Ishikawa (cell line): ENCODE data around the gene PROC.

Source experiments
- CEBPB ChIP-seq: IDR thresholded peaks from 2 replicates; pipeline ENCODE4 v1.6.1; 2012
- CREB1 ChIP-seq: IDR thresholded peaks from 2 replicates; pipeline ENCODE4 v1.6.1; 2012; ENCODE audit warnings: low read depth
- EGR1 ChIP-seq: IDR thresholded peaks from 2 replicates; pipeline ENCODE4 v1.6.1; 2012
- EP300 ChIP-seq: IDR thresholded peaks from 2 replicates; pipeline ENCODE4 v1.6.1; 2012; ENCODE audit warnings: borderline replicate concordance
- FOXM1 ChIP-seq: IDR thresholded peaks from 2 replicates; pipeline ENCODE4 v1.6.1; 2012; ENCODE audit warnings: low read depth, borderline replicate concordance
- MAX ChIP-seq: IDR thresholded peaks from 2 replicates; pipeline ENCODE4 v1.6.1; 2012
- NFIC ChIP-seq: IDR thresholded peaks from 2 replicates; pipeline ENCODE4 v1.6.1; 2012
- RAD21 ChIP-seq: IDR thresholded peaks from 2 replicates; pipeline ENCODE4 v1.6.1; 2012; ENCODE audit warnings: low read depth
- TAF1 ChIP-seq: IDR thresholded peaks from 2 replicates; pipeline ENCODE4 v1.6.1; 2012; ENCODE audit warnings: low read depth, mild to moderate bottlenecking
- TCF12 ChIP-seq: IDR thresholded peaks from 2 replicates; pipeline ENCODE4 v1.6.1; 2012; ENCODE audit warnings: low read depth
- TEAD4 ChIP-seq: IDR thresholded peaks from 2 replicates; pipeline ENCODE4 v1.6.1; 2012
- YY1 ChIP-seq: IDR thresholded peaks from 2 replicates; pipeline ENCODE4 v1.6.1; 2012; ENCODE audit warnings: low read depth
- ZBTB7A ChIP-seq: IDR thresholded peaks from 2 replicates; pipeline ENCODE4 v1.6.1; 2012; ENCODE audit warnings: low read depth
- TF ChIP-seq, protein P1 (sequence below): IDR thresholded peaks from 2 replicates; pipeline ENCODE4 v1.6.1; 2012; ENCODE audit warnings: low read depth, mild to moderate bottlenecking
- TF ChIP-seq, protein P2 (sequence below): IDR thresholded peaks from 2 replicates; pipeline ENCODE4 v1.6.1; 2012

Gene PROC

GRCh38 chr2:127377262-127377661, 41.0 kb upstream of the PROC start:
- TF ChIP-seq, protein P1, sequence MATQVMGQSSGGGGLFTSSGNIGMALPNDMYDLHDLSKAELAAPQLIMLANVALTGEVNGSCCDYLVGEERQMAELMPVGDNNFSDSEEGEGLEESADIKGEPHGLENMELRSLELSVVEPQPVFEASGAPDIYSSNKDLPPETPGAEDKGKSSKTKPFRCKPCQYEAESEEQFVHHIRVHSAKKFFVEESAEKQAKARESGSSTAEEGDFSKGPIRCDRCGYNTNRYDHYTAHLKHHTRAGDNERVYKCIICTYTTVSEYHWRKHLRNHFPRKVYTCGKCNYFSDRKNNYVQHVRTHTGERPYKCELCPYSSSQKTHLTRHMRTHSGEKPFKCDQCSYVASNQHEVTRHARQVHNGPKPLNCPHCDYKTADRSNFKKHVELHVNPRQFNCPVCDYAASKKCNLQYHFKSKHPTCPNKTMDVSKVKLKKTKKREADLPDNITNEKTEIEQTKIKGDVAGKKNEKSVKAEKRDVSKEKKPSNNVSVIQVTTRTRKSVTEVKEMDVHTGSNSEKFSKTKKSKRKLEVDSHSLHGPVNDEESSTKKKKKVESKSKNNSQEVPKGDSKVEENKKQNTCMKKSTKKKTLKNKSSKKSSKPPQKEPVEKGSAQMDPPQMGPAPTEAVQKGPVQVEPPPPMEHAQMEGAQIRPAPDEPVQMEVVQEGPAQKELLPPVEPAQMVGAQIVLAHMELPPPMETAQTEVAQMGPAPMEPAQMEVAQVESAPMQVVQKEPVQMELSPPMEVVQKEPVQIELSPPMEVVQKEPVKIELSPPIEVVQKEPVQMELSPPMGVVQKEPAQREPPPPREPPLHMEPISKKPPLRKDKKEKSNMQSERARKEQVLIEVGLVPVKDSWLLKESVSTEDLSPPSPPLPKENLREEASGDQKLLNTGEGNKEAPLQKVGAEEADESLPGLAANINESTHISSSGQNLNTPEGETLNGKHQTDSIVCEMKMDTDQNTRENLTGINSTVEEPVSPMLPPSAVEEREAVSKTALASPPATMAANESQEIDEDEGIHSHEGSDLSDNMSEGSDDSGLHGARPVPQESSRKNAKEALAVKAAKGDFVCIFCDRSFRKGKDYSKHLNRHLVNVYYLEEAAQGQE = no peak
- TF ChIP-seq TAF1 (no peak), TCF12 (no peak), MAX (no peak), EP300 (no peak), RAD21 (no peak), TEAD4 (no peak), FOXM1 (no peak)

DNA sequence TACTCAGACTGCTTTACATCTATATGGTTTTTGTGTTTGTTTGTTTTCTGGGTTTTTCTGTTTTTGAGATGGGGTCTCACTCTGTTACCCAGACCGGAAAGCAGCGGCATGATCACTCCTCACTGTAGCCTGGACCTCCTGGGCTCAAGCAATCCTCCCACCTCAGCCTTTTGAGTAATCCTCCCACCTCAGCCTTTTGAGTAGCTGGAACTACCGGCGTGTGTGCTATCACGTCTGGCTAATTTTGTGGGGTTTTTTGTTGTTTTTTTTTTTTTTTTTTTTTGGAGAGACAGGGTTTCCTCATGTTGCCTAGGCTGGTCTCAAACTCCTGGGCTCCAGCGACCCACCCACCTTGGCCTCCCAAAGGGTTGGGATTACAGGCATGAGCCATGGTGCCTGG, 39.5 kb upstream of the PROC start:
- TF ChIP-seq CREB1 = no peak
- no peak for TF ChIP-seq YY1
- TF ChIP-seq TEAD4 = no peak
- no peak for TF ChIP-seq TCF12
- TF ChIP-seq, protein P2, sequence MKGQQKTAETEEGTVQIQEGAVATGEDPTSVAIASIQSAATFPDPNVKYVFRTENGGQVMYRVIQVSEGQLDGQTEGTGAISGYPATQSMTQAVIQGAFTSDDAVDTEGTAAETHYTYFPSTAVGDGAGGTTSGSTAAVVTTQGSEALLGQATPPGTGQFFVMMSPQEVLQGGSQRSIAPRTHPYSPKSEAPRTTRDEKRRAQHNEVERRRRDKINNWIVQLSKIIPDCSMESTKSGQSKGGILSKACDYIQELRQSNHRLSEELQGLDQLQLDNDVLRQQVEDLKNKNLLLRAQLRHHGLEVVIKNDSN = no peak
- no peak for TF ChIP-seq EGR1
- TF ChIP-seq TAF1 = no peak

DNA sequence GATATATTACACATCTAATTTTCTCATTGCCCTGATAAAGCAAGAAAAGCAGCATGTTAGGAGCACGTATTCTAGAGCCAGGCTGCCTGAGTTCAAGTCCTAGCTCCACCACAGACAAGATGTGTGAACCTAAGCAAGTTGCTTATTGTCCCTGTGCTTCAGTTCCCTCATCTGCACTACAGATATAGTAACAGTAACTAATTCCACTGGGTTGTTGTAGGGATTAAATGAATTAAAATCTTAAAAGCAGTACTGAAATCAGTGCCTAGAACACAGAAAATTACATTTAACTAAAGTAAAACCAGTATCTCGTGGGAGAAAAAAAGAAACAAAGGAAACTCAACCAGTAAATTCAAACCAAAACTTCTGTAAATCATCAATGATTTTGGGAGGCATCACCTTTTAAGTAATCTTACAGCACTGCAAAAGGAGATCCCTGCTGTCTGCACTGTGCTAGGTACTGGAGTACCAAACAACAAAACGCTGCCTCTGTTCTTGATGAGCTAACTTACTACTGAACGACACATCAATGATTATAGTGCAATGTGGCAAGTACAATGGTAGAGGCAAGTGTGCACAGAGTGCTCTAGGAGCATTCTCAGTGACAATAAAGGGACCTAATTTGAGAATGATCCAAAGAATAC, 38.4 kb upstream of the PROC start:
- TF ChIP-seq ZBTB7A = no peak
- TF ChIP-seq, protein P2 = no peak
- no peak for TF ChIP-seq RAD21
- TF ChIP-seq FOXM1 = no peak
- TF ChIP-seq TCF12 = no peak
- no peak for TF ChIP-seq TEAD4
- TF ChIP-seq, protein P1 = no peak
- no peak for TF ChIP-seq NFIC
- TF ChIP-seq YY1 = no peak
- TF ChIP-seq TAF1 = no peak
- TF ChIP-seq MAX = no peak
- TF ChIP-seq EP300 = no peak
- no peak for TF ChIP-seq CREB1
- no peak for TF ChIP-seq EGR1
- TF ChIP-seq CEBPB = no peak

DNA sequence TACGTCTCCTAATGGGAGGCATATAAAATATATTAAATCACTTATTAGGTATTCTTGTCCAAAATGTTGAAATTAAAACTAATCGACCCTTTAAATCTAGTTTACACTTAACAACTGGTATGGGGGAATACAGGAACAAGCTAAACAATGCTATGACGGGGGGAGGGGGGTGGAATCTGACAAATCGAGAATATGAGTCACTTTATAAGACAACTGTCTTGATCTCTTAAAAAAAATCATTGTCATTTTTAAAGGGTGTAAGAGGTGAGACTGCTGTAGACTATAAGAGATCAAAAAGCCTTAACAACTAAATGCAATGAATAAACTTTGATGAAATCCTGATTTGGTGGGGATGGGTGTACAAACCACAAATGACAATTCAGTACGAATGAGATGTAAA, 36.5 kb upstream of the PROC start:
- TF ChIP-seq RAD21 = no peak
- TF ChIP-seq EP300 = no peak
- no peak for TF ChIP-seq EGR1
- TF ChIP-seq, protein P2 = no peak
- no peak for TF ChIP-seq CREB1
- no peak for TF ChIP-seq YY1
- TF ChIP-seq MAX = no peak
- TF ChIP-seq TAF1 = no peak
- no peak for TF ChIP-seq CEBPB
- TF ChIP-seq TEAD4 = no peak
- no peak for TF ChIP-seq TCF12
- no peak for TF ChIP-seq ZBTB7A
- TF ChIP-seq, protein P1 = no peak
- no peak for TF ChIP-seq FOXM1
